IMR-90 (cell line): ENCODE results near the gene OR9G1. TPM values are rescaled to one million over a fixed set of nuclear protein-coding genes. Genes with fewer than 3 reads are reported as not detected.

Experiments
- ATAC-seq: fragments of 200-7000 bp; cut with Tn5 transposase; 2 replicates; pipeline ENCODE4 v1.9.1; 2020; ENCODE audit warnings: low read depth, mild to moderate bottlenecking, moderate library complexity
- BruUV-seq: library from RNA; stranded (reverse); fragments of 400-500 nt; replicated peaks from 2 replicates; lab custom pipeline; 2021; lab: Mats Ljungman, UMichigan
- CTCF ChIA-PET: fragments of 300-600 bp; formaldehyde crosslinking; extraction: SDS; loops from one replicate; lab custom pipeline; 2021; ENCODE audit warnings: antibody characterized with exemption; lab: Yijun Ruan, JAX
- POLR2A ChIA-PET: fragments of 300-600 bp; sonication (Branson Sonifier 250); formaldehyde crosslinking; loops from one replicate; lab custom pipeline; 2022; ENCODE audit warnings: antibody characterized with exemption; ENCODE audit not compliant: unreplicated experiment; lab: Charles Lee
- DNase-seq: peaks from one replicate; pipeline ENCODE4 v3.0.0; 2013
- H2AFZ ChIP-seq: replicated peaks from 2 replicates; pipeline ENCODE3; 2013; ENCODE audit warnings: low read length, mild to moderate bottlenecking; ENCODE audit not compliant: poor library complexity
- H2AK5ac ChIP-seq: 2 replicates; pipeline ENCODE4 v1.6.1; 2013; ENCODE audit warnings: low read depth, low read length, inconsistent platforms
- H2AK9ac ChIP-seq: replicated peaks from 2 replicates; pipeline ENCODE3; 2013; ENCODE audit warnings: mild to moderate bottlenecking, low read depth, low read length, moderate library complexity; ENCODE audit not compliant: poor library complexity
- H2BK120ac ChIP-seq: 2 replicates; pipeline ENCODE4 v1.6.1; 2013; ENCODE audit warnings: low read depth, low read length, inconsistent platforms
- H2BK15ac ChIP-seq: 3 replicates; pipeline ENCODE4 v1.6.1; 2013; ENCODE audit warnings: low read depth, low read length, inconsistent platforms
- H2BK20ac ChIP-seq: 2 replicates; pipeline ENCODE4 v1.6.1; 2013; ENCODE audit warnings: low read depth, mild to moderate bottlenecking, inconsistent platforms, low read length, moderate library complexity
- H2BK5ac ChIP-seq: 2 replicates; pipeline ENCODE4 v1.6.1; 2013; ENCODE audit warnings: mild to moderate bottlenecking, low read depth, low read length, inconsistent platforms; ENCODE audit not compliant: poor library complexity, severe bottlenecking
- H3K14ac ChIP-seq: replicated peaks from 2 replicates; pipeline ENCODE4 v1.6.1; 2013; ENCODE audit warnings: low read depth, low read length, inconsistent platforms
- H3K18ac ChIP-seq: 2 replicates; pipeline ENCODE4 v1.6.1; 2013; ENCODE audit warnings: low read depth, low read length, control low read depth
- H3K23ac ChIP-seq: 2 replicates; pipeline ENCODE4 v1.6.1; 2013; ENCODE audit warnings: low read depth, low read length, inconsistent platforms
- H3K27ac ChIP-seq: 2 replicates; pipeline ENCODE4 v1.5.1; 2013; ENCODE audit warnings: mild to moderate bottlenecking, control low read depth, low read length; ENCODE audit not compliant: insufficient read depth
- H3K27me3 ChIP-seq: 2 replicates; pipeline ENCODE4 v1.6.1; 2013; ENCODE audit warnings: low read length; ENCODE audit not compliant: control insufficient read depth, insufficient read depth
- H3K36me3 ChIP-seq: 2 replicates; pipeline ENCODE4 v1.6.1; 2013; ENCODE audit warnings: low read length, mixed read lengths; ENCODE audit not compliant: control insufficient read depth, insufficient read depth
- H3K4ac ChIP-seq: 2 replicates; pipeline ENCODE4 v1.6.1; 2013; ENCODE audit warnings: low read depth, low read length, inconsistent platforms
- H3K4me1 ChIP-seq: 2 replicates; pipeline ENCODE4 v1.6.1; 2013; ENCODE audit warnings: low read length, mixed read lengths; ENCODE audit not compliant: control insufficient read depth, insufficient read depth
- H3K4me2 ChIP-seq: 2 replicates; pipeline ENCODE4 v1.6.1; 2013; ENCODE audit warnings: low read depth, mild to moderate bottlenecking, control low read depth, low read length, moderate library complexity
- H3K4me3 ChIP-seq: 2 replicates; pipeline ENCODE4 v1.5.1; 2013; ENCODE audit warnings: low read depth, mild to moderate bottlenecking, control low read depth, low read length, moderate library complexity; ENCODE audit not compliant: insufficient read depth
- H3K56ac ChIP-seq: 2 replicates; pipeline ENCODE4 v1.6.1; 2013; ENCODE audit warnings: low read length, inconsistent platforms; ENCODE audit not compliant: insufficient read depth; ENCODE audit errors: extremely low read depth
- H3K79me1 ChIP-seq, 2 experiments: 2 replicates each; pipeline ENCODE4 v1.6.1; 2013; ENCODE audit warnings: low read length in 2 of 2, inconsistent platforms in 1 of 2, low read depth in 1 of 2
- H3K9ac ChIP-seq: 2 replicates; pipeline ENCODE4 v1.6.1; 2013; ENCODE audit warnings: low read depth, low read length, control low read depth
- H3K9me1 ChIP-seq: 2 replicates; pipeline ENCODE4 v1.6.1; 2013; ENCODE audit warnings: low read length, inconsistent platforms; ENCODE audit not compliant: insufficient read depth
- H3K9me3 ChIP-seq: 2 replicates; pipeline ENCODE4 v1.6.1; 2013; ENCODE audit warnings: low read length; ENCODE audit not compliant: control insufficient read depth, insufficient read depth
- H4K20me1 ChIP-seq: 2 replicates; pipeline ENCODE4 v1.6.1; 2013; ENCODE audit warnings: low read length, inconsistent platforms; ENCODE audit not compliant: insufficient read depth
- H4K5ac ChIP-seq: 2 replicates; pipeline ENCODE4 v1.6.1; 2013; ENCODE audit warnings: mild to moderate bottlenecking, low read depth, low read length, control low read depth
- H4K8ac ChIP-seq, 2 experiments: 2 replicates each; pipeline ENCODE4 v1.6.1; 2013; ENCODE audit warnings: low read depth in 2 of 2, low read length in 2 of 2, control low read depth in 1 of 2, inconsistent platforms in 1 of 2
- H4K91ac ChIP-seq: 2 replicates; pipeline ENCODE4 v1.6.1; 2013; ENCODE audit warnings: low read depth, low read length, inconsistent platforms; ENCODE audit not compliant: insufficient read depth
- NFE2L2 ChIP-seq: fragments of 150-350 bp; IDR thresholded peaks from 2 replicates; pipeline ENCODE4 v1.6.1; 2016; ENCODE audit warnings: low read depth, mild to moderate bottlenecking, low read length
- RAD21 ChIP-seq: IDR thresholded peaks from 2 replicates; pipeline ENCODE4 v1.6.1; 2012; ENCODE audit warnings: low read length, improper control_type of control experiment
- RCOR1 ChIP-seq: IDR thresholded peaks from 2 replicates; pipeline ENCODE4 v1.6.1; 2012; ENCODE audit warnings: mild to moderate bottlenecking, low read length, improper control_type of control experiment; ENCODE audit not compliant: insufficient replicate concordance
- WGBS, 2 experiments: methylation state at CpG; one replicate each; pipeline versions ENCODE4 v1.1.5 to v1.1.7; 2013; ENCODE audit warnings: missing lambda C conversion rate in 2 of 2; ENCODE audit not compliant: insufficient read length in 1 of 2; ENCODE audit errors: extremely low coverage in 2 of 2; 5-methylcytosine and 5-hydroxymethylcytosine counted together
- dilution Hi-C: fragments of 300-500 bp; cut with HindIII; formaldehyde crosslinking; loops from one replicate; pipeline ENCODE4 v1.14.3; 2018; ENCODE audit warnings: low sequenced_read_pairs; ENCODE audit not compliant: unreplicated experiment
- in situ Hi-C: fragments of 300-500 bp; cut with MboI; formaldehyde crosslinking; loops from 3 replicates; pipeline ENCODE4 v1.14.3; 2019; ENCODE audit warnings: low sequenced_read_pairs, inconsistent platforms, mixed read lengths
- intact Hi-C: fragments of 100-400 bp; cut with micrococcal nuclease; formaldehyde crosslinking; loops from 2 replicates; pipeline ENCODE4 v1.10.0; 2022
- polyA plus RNA-seq, 3 experiments: library from polyadenylated mRNA; depleted of rRNA; stranded (reverse); fragments of >200 nt; gene quantifications; 2 replicates each; pipeline ENCODE4 v1.2.3, GENCODE V29; 2012; ENCODE audit warnings: low replicate concordance in 1 of 3
- total RNA-seq: library from RNA; depleted of rRNA; stranded (reverse); fragments of >200 nt; gene quantifications from 2 replicates; pipeline ENCODE4 v1.2.3, GENCODE V29; 2012

OR9G1 gene
- total and polyA plus RNA-seq, 2 of the 4 experiments (the other 2 are of a cell fraction), result not detected

DNA sequence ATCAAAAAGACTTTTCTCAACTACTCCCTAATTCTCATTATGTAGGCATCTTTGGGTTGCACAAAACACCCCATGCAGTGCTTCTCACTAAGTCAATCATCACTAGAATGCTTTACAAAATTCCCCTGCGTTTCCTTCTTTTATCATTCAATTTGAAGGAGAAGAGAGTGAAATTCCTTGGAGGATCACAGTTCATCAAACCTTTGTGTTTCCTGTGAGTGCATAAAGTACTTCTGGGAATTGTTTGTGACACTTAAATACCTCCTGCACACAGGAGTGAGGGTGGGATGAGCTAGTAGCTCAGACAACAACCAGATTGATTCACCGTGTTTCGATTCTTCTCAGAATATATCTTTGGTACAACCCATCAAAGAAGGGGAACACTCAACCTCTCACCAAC, 39.1 kb upstream of the OR9G1 start (continued):
- TF ChIP-seq RAD21, result no peak

DNA sequence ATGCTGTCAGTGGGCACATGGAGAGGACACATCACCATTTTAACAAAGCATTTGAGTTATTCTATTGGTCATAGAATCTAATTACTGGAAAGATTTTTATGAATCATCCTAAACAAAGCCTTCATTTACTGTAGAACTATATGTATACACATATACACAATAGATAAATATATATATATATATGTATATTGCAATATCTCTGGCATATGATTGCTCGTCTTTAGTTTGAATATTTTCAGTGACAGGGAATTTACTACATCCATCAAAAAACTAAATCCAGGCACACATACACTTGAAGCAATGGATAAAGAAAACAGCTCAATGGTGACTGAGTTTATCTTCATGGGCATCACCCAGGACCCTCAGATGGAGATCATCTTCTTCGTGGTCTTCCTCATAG, 35.5 kb upstream of the OR9G1 start, which contains the start of gene OR5AR1:
Gene OR5AR1 (plus strand): TSS at position 301 of the 400 bp plus-strand sequence. CDS start 0 bp downstream, at position 301.
- dilution Hi-C loops, result no loop called here

More for the DNA sequence above, 35.5 kb upstream of the OR9G1 start, which contains the start of gene OR5AR1:
- Histone ChIP-seq H3K23ac (no peak within 1 kb of the TSS), H4K20me1 (no peaks in the 10 kb centered on the region), H2BK15ac (no peak within 1 kb of the TSS), H3K79me1 (no peaks in the 10 kb centered on the region), H4K91ac (no peak within 1 kb of the TSS), H4K8ac (no peak within 1 kb of the TSS), H3K56ac (no peak within 1 kb of the TSS), H3K9me1 (no peaks in the 10 kb centered on the region), H3K18ac (no peak within 1 kb of the TSS), H3K9me3 (peaks cover 8% of the 10 kb centered on the region; the same call in 1 of the 2 replicates), H4K5ac (no peak within 1 kb of the TSS), H3K36me3 (no peaks in the 10 kb centered on the region), H2BK5ac (no peak within 1 kb of the TSS), H3K14ac (no peak within 1 kb of the TSS), H2BK120ac (no peak within 1 kb of the TSS), H2AFZ (no peak within 1 kb of the TSS), H2AK5ac (no peak within 1 kb of the TSS), H3K9ac (no peak within 1 kb of the TSS), H3K4me3 (no peak within 1 kb of the TSS), H3K4ac (no peak within 1 kb of the TSS), H2BK20ac (no peak within 1 kb of the TSS), H3K4me2 (no peak within 1 kb of the TSS), H3K4me1 (no peaks in the 10 kb centered on the region), H3K27me3 (no peaks in the 10 kb centered on the region), H3K27ac (no peak within 1 kb of the TSS), H2AK9ac (no peak within 1 kb of the TSS)
- WGBS, 2 experiments, result no CpG with 5 or more reads among the region's 2 CpGs
- no peak for TF ChIP-seq RCOR1
- no peak for TF ChIP-seq RAD21
- no peak for TF ChIP-seq NFE2L2
- BruUV-seq, result no TSS peak
- ChIA-PET CTCF (no interaction called here), POLR2A (no interaction called here)
- intact Hi-C loops, result no loop called here
- DNase-seq (no peak), ATAC-seq (no peak)
- in situ Hi-C loops, result no loop called here
